HG03432 (cell line): Measurements from ENCODE around the gene C2.

Source experiments
- ATAC-seq: cut with Tn5 transposase; IDR thresholded peaks from one replicate; pipeline ENCODE4 v1.9.1; 2021; ENCODE audit warnings: mild to moderate bottlenecking, moderate library complexity; ENCODE audit not compliant: unreplicated experiment

The C2 gene

GRCh38 chr6:31952890-31953289 is 25.4 kb downstream of the C2 start:
- no peak for ATAC-seq

- ATAC-seq = no peak
Observed at GRCh38 chr6:31954511-31954910, 27.0 kb downstream of the C2 start.

- ATAC-seq = no peak
Observed at GRCh38 chr6:31956796-31957195, 29.3 kb downstream of the C2 start.

- no peak for ATAC-seq
Observed at GRCh38 chr6:31958412-31958740, 30.9 kb downstream of the C2 start.

- peak; percentile 96 for ATAC-seq
Observed at GRCh38 chr6:31958741-31959739, 31.5 kb downstream of the C2 start, which contains the start of the genes NELFE and SKIC2. Gene NELFE (minus strand): TSS chr6:31958971. CDS start chr6:31958446, 525 bp downstream. Gene SKIC2 (plus strand): TSS chr6:31959175. CDS start chr6:31959193, 18 bp downstream.

- no peak for ATAC-seq
Observed at GRCh38 chr6:31961616-31962015, 34.1 kb downstream of the C2 start.

GRCh38 chr6:31963921-31964320 is 36.4 kb downstream of the C2 start:
- ATAC-seq = no peak

- ATAC-seq = no peak
Observed at GRCh38 chr6:31965700-31966099, 38.2 kb downstream of the C2 start.

GRCh38 chr6:31966506-31966905 is 39.0 kb downstream of the C2 start:
- no peak for ATAC-seq

GRCh38 chr6:31966997-31967925 is 39.7 kb downstream of the C2 start:
- ATAC-seq = no peak

- no peak for ATAC-seq
Observed at GRCh38 chr6:31967926-31968320, 40.4 kb downstream of the C2 start.

GRCh38 chr6:31968326-31968725 is 40.8 kb downstream of the C2 start:
- no peak for ATAC-seq

- ATAC-seq = no peak
Observed at GRCh38 chr6:31968791-31969711, 41.5 kb downstream of the C2 start.

GRCh38 chr6:31969712-31970603 is 42.4 kb downstream of the C2 start:
- no peak for ATAC-seq

- no peak for ATAC-seq
Observed at GRCh38 chr6:31970604-31971271, 43.2 kb downstream of the C2 start.

GRCh38 chr6:31971279-31971992 is 43.9 kb downstream of the C2 start:
- ATAC-seq = no peak

GRCh38 chr6:31971993-31972708 is 44.6 kb downstream of the C2 start, which contains the start of gene DXO:
Gene DXO (minus strand): TSS chr6:31972138. CDS start chr6:31971675, 463 bp downstream.
- peak; percentile 84 for ATAC-seq
